Stimulated activated naive B cell treated with anti-CD40 and anti-IgM and Interleukin-4, amounts not matched to agents 10 μg/mL and 1 μg/mL and 100 μg/mL, for 72 hours (primary cell): ENCODE data around the gene CELA2A.
"Not testable (repeated sequence)": the region's sequence is repeated elsewhere in the genome, so short reads cannot be mapped to it uniquely, and the experiment has no call there.

Experiments
- ATAC-seq, 2 donors: fragments of 150-1000 bp; cut with Tn5 transposase; replicated peaks; 2 replicates each; pipeline ENCODE4 v1.10.0; 2021; ENCODE audit warnings: moderate library complexity in 1 of 2
- DNase-seq: peaks from one replicate; pipeline ENCODE4 v3.0.0; 2021
- H3K27ac Mint-ChIP-seq: one replicate; pipeline ENCODE4 v1.8.0; 2022; ENCODE audit warnings: mild to moderate bottlenecking, mixed read lengths
- H3K27me3 Mint-ChIP-seq, 2 donors: one replicate each; pipeline ENCODE4 v1.8.0; 2022; ENCODE audit warnings: mixed read lengths in 2 of 2
- H3K36me3 Mint-ChIP-seq, 2 donors: one replicate each; pipeline ENCODE4 v1.8.0; 2022; ENCODE audit warnings: mixed read lengths in 2 of 2, mild to moderate bottlenecking in 1 of 2
- H3K4me1 Mint-ChIP-seq, 2 donors: one replicate each; pipeline ENCODE4 v1.8.0; 2022; ENCODE audit warnings: mixed read lengths in 2 of 2, mild to moderate bottlenecking in 1 of 2
- H3K4me3 Mint-ChIP-seq, 2 donors: one replicate each; pipeline ENCODE4 v1.8.0; 2022; ENCODE audit warnings: mild to moderate bottlenecking in 2 of 2, mixed read lengths in 2 of 2, moderate library complexity in 1 of 2
- H3K9me3 Mint-ChIP-seq, 2 donors: one replicate each; pipeline ENCODE4 v1.8.0; 2022; ENCODE audit warnings: mixed read lengths in 2 of 2, mild to moderate bottlenecking in 1 of 2

Gene CELA2A

DNA sequence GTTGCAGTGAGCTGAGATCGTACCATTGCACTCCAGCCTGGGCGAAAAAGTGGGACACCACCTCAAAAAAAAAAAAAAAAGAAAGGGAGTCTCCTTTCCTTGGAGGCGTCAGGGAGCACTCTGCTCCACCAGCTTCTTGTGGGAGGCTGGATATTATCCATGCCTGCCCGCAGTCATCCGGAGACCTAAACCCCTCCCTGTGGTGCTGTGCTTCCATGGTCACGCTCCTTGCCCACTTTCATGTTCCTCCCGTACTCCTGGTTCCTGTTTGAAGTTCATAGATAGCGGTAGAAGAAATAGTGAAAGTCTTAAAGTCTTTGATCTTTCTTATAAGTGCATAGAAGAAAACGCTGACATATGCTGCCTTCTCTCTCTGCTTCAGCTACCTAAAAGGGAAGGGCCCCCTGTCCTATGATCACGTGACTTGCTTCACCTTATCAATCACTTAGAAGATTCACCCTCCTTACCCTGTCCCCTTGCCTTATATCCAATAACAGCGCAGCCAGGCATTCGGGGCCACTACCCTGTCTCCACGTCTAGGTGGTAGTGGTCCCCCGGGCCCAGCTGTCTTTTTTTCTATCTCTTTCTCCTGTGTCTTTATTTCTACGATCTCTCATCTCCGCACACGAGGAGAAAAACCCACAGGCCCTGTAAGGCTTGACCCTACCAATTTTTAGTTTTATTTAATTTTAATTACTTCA lies 64.8 kb downstream of the CELA2A start:
- DNase-seq, H3K27me3 Mint-ChIP-seq, H3K9me3 Mint-ChIP-seq, ATAC-seq, H3K4me3 Mint-ChIP-seq: not testable (repeated sequence)
- Mint-ChIP-seq H3K36me3 (peaks cover 23 to 33% of the 10 kb centered on the region in 2 donors), H3K27ac (peak overlapping the region; percentile 17), H3K4me1 (peaks cover 22 to 46% of the 10 kb centered on the region in 2 donors)
